H9 (cell line): ENCODE results near the gene FGD6. TPM values are rescaled to one million over a fixed set of nuclear protein-coding genes. Genes with fewer than 3 reads are reported as not detected.

Experiments used
- DNase-seq: peaks from one replicate; pipeline ENCODE4 v3.0.0-alpha.2; 2017
- H2AFZ ChIP-seq: one replicate; pipeline ENCODE4 v1.6.1; 2013; ENCODE audit warnings: mild to moderate bottlenecking, low read length, control low read depth, moderate library complexity
- H2AK5ac ChIP-seq: 2 replicates; pipeline ENCODE4 v1.6.1; 2013; ENCODE audit warnings: low read length, control low read depth, mixed read lengths; ENCODE audit not compliant: insufficient read length
- H2BK120ac ChIP-seq: one replicate; pipeline ENCODE4 v1.6.1; 2013; ENCODE audit warnings: low read depth, mild to moderate bottlenecking, low read length, control low read depth, inconsistent platforms; ENCODE audit not compliant: poor library complexity, severe bottlenecking
- H2BK12ac ChIP-seq: 2 replicates; pipeline ENCODE4 v1.6.1; 2013; ENCODE audit warnings: low read length, control low read depth, mixed read lengths, low read depth; ENCODE audit not compliant: insufficient read length
- H2BK15ac ChIP-seq: 2 replicates; pipeline ENCODE4 v1.6.1; 2013; ENCODE audit warnings: low read depth, low read length, control low read depth
- H2BK20ac ChIP-seq: one replicate; pipeline ENCODE4 v1.6.1; 2013; ENCODE audit warnings: low read depth, mild to moderate bottlenecking, low read length, control low read depth, inconsistent platforms; ENCODE audit not compliant: poor library complexity, severe bottlenecking
- H2BK5ac ChIP-seq: 2 replicates; pipeline ENCODE4 v1.6.1; 2013; ENCODE audit warnings: low read length, control low read depth, mixed read lengths; ENCODE audit not compliant: insufficient read length
- H3K14ac ChIP-seq: 2 replicates; pipeline ENCODE4 v1.6.1; 2013; ENCODE audit warnings: low read length, control low read depth; ENCODE audit not compliant: insufficient read depth
- H3K18ac ChIP-seq: 2 replicates; pipeline ENCODE4 v1.6.1; 2013; ENCODE audit warnings: low read depth, mild to moderate bottlenecking, mixed read lengths, low read length, control low read depth; ENCODE audit not compliant: insufficient read length
- H3K23ac ChIP-seq: 2 replicates; pipeline ENCODE4 v1.6.1; 2013; ENCODE audit warnings: low read length, control low read depth, mixed read lengths, low read depth; ENCODE audit not compliant: insufficient read length
- H3K23me2 ChIP-seq: 2 replicates; pipeline ENCODE4 v1.6.1; 2013; ENCODE audit warnings: low read depth, mild to moderate bottlenecking, mixed read lengths, low read length, control low read depth; ENCODE audit not compliant: insufficient read length, poor library complexity, severe bottlenecking
- H3K27ac ChIP-seq: 2 replicates; pipeline ENCODE4 v1.5.1; 2013; ENCODE audit warnings: low read length, control low read depth, mixed read lengths, low read depth; ENCODE audit not compliant: insufficient read length
- H3K27me3 ChIP-seq: 2 replicates; pipeline ENCODE4 v1.6.1; 2013; ENCODE audit warnings: low read length, control low read depth, inconsistent platforms; ENCODE audit not compliant: insufficient read depth
- H3K4ac ChIP-seq: 2 replicates; pipeline ENCODE4 v1.6.1; 2013; ENCODE audit warnings: low read depth, mild to moderate bottlenecking, control low read depth, inconsistent platforms, low read length, moderate library complexity
- H3K4me1 ChIP-seq: 2 replicates; pipeline ENCODE4 v1.6.1; 2013; ENCODE audit warnings: low read length, control low read depth, inconsistent platforms; ENCODE audit not compliant: insufficient read depth
- H3K4me2 ChIP-seq: 2 replicates; pipeline ENCODE4 v1.6.1; 2013; ENCODE audit warnings: low read length, control low read depth, mixed read lengths; ENCODE audit not compliant: insufficient read length, insufficient read depth
- H3K56ac ChIP-seq: 2 replicates; pipeline ENCODE4 v1.6.1; 2013; ENCODE audit warnings: low read depth, mild to moderate bottlenecking, mixed read lengths, low read length, control low read depth; ENCODE audit not compliant: insufficient read length
- H3K79me1 ChIP-seq: 2 replicates; pipeline ENCODE4 v1.6.1; 2013; ENCODE audit warnings: low read depth, mild to moderate bottlenecking, moderate library complexity, low read length, control low read depth, inconsistent platforms; ENCODE audit not compliant: insufficient read depth, poor library complexity, severe bottlenecking
- H3K79me2 ChIP-seq: 2 replicates; pipeline ENCODE4 v1.6.1; 2013; ENCODE audit warnings: low read length, control low read depth, inconsistent platforms; ENCODE audit not compliant: insufficient read depth
- H3K9ac ChIP-seq: 2 replicates; pipeline ENCODE4 v1.6.1; 2013; ENCODE audit warnings: low read length, control low read depth, mixed read lengths; ENCODE audit not compliant: insufficient read length; ENCODE audit errors: extremely low read depth
- H3K9me3 ChIP-seq: one replicate; pipeline ENCODE4 v1.6.1; 2013; ENCODE audit warnings: low read depth, low read length, inconsistent platforms; ENCODE audit not compliant: control insufficient read depth
- H3T11ph ChIP-seq: one replicate; pipeline ENCODE4 v1.6.1; 2013; ENCODE audit warnings: mild to moderate bottlenecking, low read length, control low read depth, inconsistent platforms
- H4K20me1 ChIP-seq: one replicate; pipeline ENCODE4 v1.6.1; 2013; ENCODE audit not compliant: control insufficient read depth, insufficient read length, insufficient read depth
- H4K5ac ChIP-seq: 2 replicates; pipeline ENCODE4 v1.6.1; 2013; ENCODE audit warnings: low read depth, mild to moderate bottlenecking, mixed read lengths, low read length, control low read depth; ENCODE audit not compliant: insufficient read length
- H4K8ac ChIP-seq: replicated peaks from 2 replicates; pipeline ENCODE4 v1.6.1; 2013; ENCODE audit warnings: low read length, control low read depth, mixed read lengths, low read depth; ENCODE audit not compliant: insufficient read length
- H4K91ac ChIP-seq: 2 replicates; pipeline ENCODE4 v1.6.1; 2013; ENCODE audit warnings: low read depth, mild to moderate bottlenecking, moderate library complexity, mixed read lengths, low read length, control low read depth; ENCODE audit not compliant: insufficient read length
- H3K27ac Mint-ChIP-seq, 3 experiments: 2 replicates in 2 of 3; 3 replicates in 1 of 3; pipeline ENCODE4 v1.8.0; 2020 to 2021; ENCODE audit warnings: mixed read lengths in 3 of 3, mild to moderate bottlenecking in 1 of 3, moderate library complexity in 1 of 3
- H3K27me3 Mint-ChIP-seq: 2 replicates; pipeline ENCODE4 v1.8.0; 2021; ENCODE audit warnings: low read depth, mild to moderate bottlenecking, moderate library complexity, mixed read lengths
- H3K36me3 Mint-ChIP-seq, 3 experiments: 2 replicates in 2 of 3; 3 replicates in 1 of 3; pipeline ENCODE4 v1.8.0; 2020 to 2021; ENCODE audit warnings: low read depth in 3 of 3, mixed read lengths in 3 of 3; ENCODE audit not compliant: insufficient read depth in 1 of 3
- H3K4me1 Mint-ChIP-seq, 2 experiments: 2 replicates each; pipeline ENCODE4 v1.8.0; 2020; ENCODE audit warnings: mixed read lengths in 2 of 2
- H3K4me3 Mint-ChIP-seq, 2 experiments: 2 replicates in 1 of 2; 3 replicates in 1 of 2; pipeline ENCODE4 v1.8.0; 2020 to 2021; ENCODE audit warnings: mild to moderate bottlenecking in 2 of 2, mixed read lengths in 2 of 2, moderate library complexity in 1 of 2
- H3K9me3 Mint-ChIP-seq, 2 experiments: 2 replicates in 1 of 2; 3 replicates in 1 of 2; pipeline ENCODE4 v1.8.0; 2020; ENCODE audit warnings: mild to moderate bottlenecking in 2 of 2, mixed read lengths in 2 of 2, moderate library complexity in 1 of 2
- CTCF ChIP-seq: fragments of 200-600 bp; sonication (generic); conservative IDR thresholded peaks from 3 replicates; pipeline ENCODE4 v1.8.0; 2021; ENCODE audit warnings: antibody characterized with exemption, mild to moderate bottlenecking
- WGBS: extraction: QIAGEN DNeasy Blood & Tissue Kit; methylation state at CpG from one replicate; pipeline ENCODE4 v1.1.7; 2013; ENCODE audit warnings: missing lambda C conversion rate, low lambda C conversion rate, mixed read lengths; ENCODE audit not compliant: insufficient read length; ENCODE audit errors: extremely low coverage; 5-methylcytosine and 5-hydroxymethylcytosine counted together
- total RNA-seq: library from RNA; stranded (reverse); gene quantifications from 2 replicates; pipeline ENCODE4 v1.2.1, GENCODE V29; 2021

Gene FGD6
- total RNA-seq, 1 experiment from 2014 or later = 39.5 TPM

- Histone ChIP-seq H3K18ac (no peak overlapping the region), H3K56ac (no peak overlapping the region), H4K8ac (no peak overlapping the region), H3K27me3 (no peaks in the 10 kb centered on the region), H3K9me3 (no peaks in the 10 kb centered on the region), H3T11ph (no peak overlapping the region), H3K14ac (no peak overlapping the region), H3K9ac (no peak overlapping the region), H3K79me1 (no peaks in the 10 kb centered on the region), H3K4me1 (no peaks in the 10 kb centered on the region; the same call in 1 of the 2 replicates), H4K20me1 (no peaks in the 10 kb centered on the region), H2BK120ac (no peak overlapping the region), H3K23me2 (no peaks in the 10 kb centered on the region), H2BK12ac (no peak overlapping the region), H2BK15ac (no peak overlapping the region), H3K4ac (no peak overlapping the region), H3K79me2 (no peaks in the 10 kb centered on the region), H2BK20ac (no peak overlapping the region), H3K4me2 (no peak overlapping the region), H2AK5ac (no peak overlapping the region), H2AFZ (no peak overlapping the region), H4K5ac (no peak overlapping the region), H3K23ac (no peak overlapping the region), H4K91ac (no peak overlapping the region), H3K27ac (no peak overlapping the region), H2BK5ac (no peak overlapping the region)
- Mint-ChIP-seq H3K9me3 (no peaks in the 10 kb centered on the region), H3K4me1 (peaks cover 15 to 21% of the 10 kb centered on the region in 2 experiments; a peak in 3 of 4 replicates), H3K27ac (0 out of 7 replicates have a peak overlapping the region, but pooled peaks of 1 of the 3 experiments have one; percentile 3), H3K4me3 (no peak overlapping the region), H3K36me3 (peaks cover 0 to 9% (median 2%) of the 10 kb centered on the region in 3 experiments; a peak in 3 of 7 replicates), H3K27me3 (no peaks in the 10 kb centered on the region)
- no CpG with 5 or more reads among the region's 4 CpGs for WGBS
- no peak for DNase-seq
- TF ChIP-seq CTCF = no peak
Measured at GRCh38 chr12:95178136-95178535, 39.1 kb downstream of the FGD6 start.
